Measurements from ENCODE around the gene SLC39A6.

Gene SLC39A6

DNA sequence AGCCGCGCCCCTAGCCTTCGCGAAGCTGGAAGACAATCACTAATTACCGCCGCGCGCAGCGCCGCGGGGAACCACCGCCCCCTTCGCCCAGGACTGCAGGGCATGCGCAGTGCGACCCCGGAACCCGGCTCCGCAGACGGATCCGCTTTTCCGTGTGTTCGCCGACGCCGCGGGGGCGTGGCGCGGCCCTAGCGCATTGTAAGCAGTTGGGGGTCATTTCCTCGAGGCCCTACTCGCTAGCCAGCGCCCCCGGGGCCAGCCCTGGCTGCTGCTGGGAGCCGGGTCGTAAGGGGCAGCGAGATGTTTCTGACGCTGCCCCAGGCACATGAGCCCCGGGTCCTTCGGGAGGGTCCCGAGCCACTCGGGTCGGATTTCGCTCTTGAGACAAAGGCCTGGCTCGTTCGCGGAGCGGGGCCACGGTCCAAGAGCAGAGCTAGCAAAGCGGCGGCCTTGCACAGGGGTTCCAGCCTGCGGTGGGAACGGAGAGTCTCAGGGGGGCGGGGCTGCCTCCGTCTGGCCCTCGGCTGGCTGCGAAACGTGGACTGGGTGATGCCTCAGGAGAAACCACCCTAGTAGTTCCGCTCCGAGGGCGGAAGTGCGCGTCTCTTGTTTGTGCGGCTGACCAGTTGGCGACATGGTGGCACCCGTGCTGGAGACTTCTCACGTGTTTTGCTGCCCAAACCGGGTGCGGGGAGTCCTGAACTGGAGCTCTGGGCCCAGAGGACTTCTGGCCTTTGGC lies at the start of gene SLC39A6, which contains the start of gene ELP2:
Gene SLC39A6, minus strand, starts transcription at position 41 of the 739 bp plus-strand sequence. CDS start 2,333 bp downstream, outside the sequence.
Gene ELP2, plus strand, starts transcription at position 600 of the 739 bp plus-strand sequence. Its CDS starts 35 bp downstream, at position 635.
- no peak for TF ChIP-seq CTCF (IDR thresholded peaks at IDR 0.05; ENCODE audit: insufficient read depth, low read length, poor library complexity, severe bottlenecking)
- peak; percentile 99 for DNase-seq (ENCODE audit: extremely low read depth, insufficient read length)
- H3K36me3 ChIP-seq (ENCODE audit: control insufficient read depth, insufficient read depth, low read length) = peaks cover 4% of the 10 kb centered on the region; the same call in 1 of the 2 replicates
- H3K4me3 ChIP-seq (replicated peaks; ENCODE audit: low read depth, low read length) = peak within 1 kb of the TSS; percentile 100
- H3K27me3 ChIP-seq (replicated peaks; ENCODE audit: control insufficient read depth, insufficient read depth, low read length) = no peaks in the 10 kb centered on the region

- H3K27me3 ChIP-seq (replicated peaks; ENCODE audit: control insufficient read depth, insufficient read depth, low read length) = no peaks in the 10 kb centered on the region
- H3K4me3 ChIP-seq (replicated peaks; ENCODE audit: low read depth, low read length) = no peak overlapping the region
- H3K36me3 ChIP-seq (ENCODE audit: control insufficient read depth, insufficient read depth, low read length) = peaks cover 5% of the 10 kb centered on the region
- DNase-seq (ENCODE audit: extremely low read depth, insufficient read length) = no peak
- TF ChIP-seq CTCF (IDR thresholded peaks at IDR 0.05; ENCODE audit: insufficient read depth, low read length, poor library complexity, severe bottlenecking) = no peak
Observed at GRCh38 chr18:36177913-36178312, 48.8 kb upstream of the SLC39A6 start.

GRCh38 chr18:36176711-36177110 lies 47.6 kb upstream of the SLC39A6 start:
- DNase-seq (ENCODE audit: extremely low read depth, insufficient read length) = no peak
- Histone ChIP-seq H3K27me3 (replicated peaks; ENCODE audit: control insufficient read depth, insufficient read depth, low read length) (no peaks in the 10 kb centered on the region), H3K36me3 (ENCODE audit: control insufficient read depth, insufficient read depth, low read length) (peaks cover 10% of the 10 kb centered on the region), H3K4me3 (replicated peaks; ENCODE audit: low read depth, low read length) (no peak overlapping the region)
- no peak for TF ChIP-seq CTCF (IDR thresholded peaks at IDR 0.05; ENCODE audit: insufficient read depth, low read length, poor library complexity, severe bottlenecking)

- Histone ChIP-seq H3K36me3 (ENCODE audit: control insufficient read depth, insufficient read depth, low read length) (peaks cover 12% of the 10 kb centered on the region), H3K27me3 (replicated peaks; ENCODE audit: control insufficient read depth, insufficient read depth, low read length) (no peaks in the 10 kb centered on the region), H3K4me3 (replicated peaks; ENCODE audit: low read depth, low read length) (no peak overlapping the region)
- DNase-seq (ENCODE audit: extremely low read depth, insufficient read length) = no peak
- TF ChIP-seq CTCF (IDR thresholded peaks at IDR 0.05; ENCODE audit: insufficient read depth, low read length, poor library complexity, severe bottlenecking) = no peak
Observed at GRCh38 chr18:36176177-36176584, 47.0 kb upstream of the SLC39A6 start.

GRCh38 chr18:36175481-36175880 lies 46.3 kb upstream of the SLC39A6 start:
- DNase-seq (ENCODE audit: extremely low read depth, insufficient read length) = no peak
- H3K27me3 ChIP-seq (replicated peaks; ENCODE audit: control insufficient read depth, insufficient read depth, low read length) = no peaks in the 10 kb centered on the region
- no peak overlapping the region for H3K4me3 ChIP-seq (replicated peaks; ENCODE audit: low read depth, low read length)
- H3K36me3 ChIP-seq (ENCODE audit: control insufficient read depth, insufficient read depth, low read length) = peaks cover 15% of the 10 kb centered on the region
- TF ChIP-seq CTCF (IDR thresholded peaks at IDR 0.05; ENCODE audit: insufficient read depth, low read length, poor library complexity, severe bottlenecking) = no peak
